H1 (cell line): ENCODE measurements around the gene SYP.

ENCODE experiments used
- EP300 ChIP-seq, 2 experiments: IDR thresholded peaks; 1 replicate in 1 of 2; 2 replicates in 1 of 2; pipeline ENCODE4 v1.6.1; 2011 to 2012; ENCODE audit warnings: low read depth in 2 of 2, low read length in 2 of 2, mild to moderate bottlenecking in 2 of 2, borderline replicate concordance in 1 of 2, inconsistent platforms in 1 of 2, moderate library complexity in 1 of 2
- SP1 ChIP-seq: IDR thresholded peaks from 2 replicates; pipeline ENCODE4 v1.6.1; 2011; ENCODE audit warnings: low read depth, low read length
- TBP ChIP-seq: IDR thresholded peaks from 2 replicates; pipeline ENCODE4 v1.6.1; 2011; ENCODE audit warnings: low read depth, low read length, improper control_type of control experiment
- TF ChIP-seq, protein P1 (sequence below), 3 experiments: IDR thresholded peaks; 1 replicate in 2 of 3; 2 replicates in 1 of 3; pipeline versions ENCODE4 v1.5.1 to v1.6.1; 2011; ENCODE audit warnings: low read length in 3 of 3, mild to moderate bottlenecking in 3 of 3, inconsistent platforms in 2 of 3, low read depth in 1 of 3, moderate library complexity in 1 of 3; ENCODE audit not compliant: insufficient read depth in 1 of 3; ENCODE audit errors: control extremely low read depth in 1 of 3

DNA sequence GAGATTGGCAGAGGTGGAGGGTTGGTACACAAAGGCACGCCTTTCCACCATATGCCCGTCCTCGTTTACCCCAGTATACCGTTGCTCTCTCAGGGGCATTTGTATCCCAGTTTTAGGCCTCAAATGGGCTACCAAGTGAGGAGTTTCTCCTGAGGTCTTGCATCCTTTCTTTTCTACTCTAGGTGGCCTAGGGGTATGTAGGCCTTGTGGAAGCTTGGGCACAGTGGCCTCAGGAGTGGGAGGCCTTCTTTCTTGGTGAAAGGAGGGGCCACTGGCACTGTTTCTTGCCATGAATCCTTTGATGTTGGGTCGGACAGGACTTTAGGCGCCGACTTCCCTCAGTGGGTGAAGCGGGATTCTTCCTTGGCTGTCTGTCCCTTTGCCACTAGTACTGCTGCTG is 52.7 kb downstream of the SYP start:
- TF ChIP-seq SP1 (no peak), EP300 (IDR thresholded peaks at IDR 0.05; ENCODE audit: borderline replicate concordance in 1 of 2, low read depth in 2 of 2, low read length in 2 of 2) (no peak), TBP (no peak)
- TF ChIP-seq, protein P1, sequence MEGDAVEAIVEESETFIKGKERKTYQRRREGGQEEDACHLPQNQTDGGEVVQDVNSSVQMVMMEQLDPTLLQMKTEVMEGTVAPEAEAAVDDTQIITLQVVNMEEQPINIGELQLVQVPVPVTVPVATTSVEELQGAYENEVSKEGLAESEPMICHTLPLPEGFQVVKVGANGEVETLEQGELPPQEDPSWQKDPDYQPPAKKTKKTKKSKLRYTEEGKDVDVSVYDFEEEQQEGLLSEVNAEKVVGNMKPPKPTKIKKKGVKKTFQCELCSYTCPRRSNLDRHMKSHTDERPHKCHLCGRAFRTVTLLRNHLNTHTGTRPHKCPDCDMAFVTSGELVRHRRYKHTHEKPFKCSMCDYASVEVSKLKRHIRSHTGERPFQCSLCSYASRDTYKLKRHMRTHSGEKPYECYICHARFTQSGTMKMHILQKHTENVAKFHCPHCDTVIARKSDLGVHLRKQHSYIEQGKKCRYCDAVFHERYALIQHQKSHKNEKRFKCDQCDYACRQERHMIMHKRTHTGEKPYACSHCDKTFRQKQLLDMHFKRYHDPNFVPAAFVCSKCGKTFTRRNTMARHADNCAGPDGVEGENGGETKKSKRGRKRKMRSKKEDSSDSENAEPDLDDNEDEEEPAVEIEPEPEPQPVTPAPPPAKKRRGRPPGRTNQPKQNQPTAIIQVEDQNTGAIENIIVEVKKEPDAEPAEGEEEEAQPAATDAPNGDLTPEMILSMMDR (IDR thresholded peaks at IDR 0.05; ENCODE audit: control extremely low read depth in 1 of 3, insufficient read depth in 1 of 3, low read depth in 1 of 3, low read length in 3 of 3): no peak
